Aorta (tissue), 5 donors: ENCODE data around the gene NES. TPM values are rescaled to one million over a fixed set of nuclear protein-coding genes. Genes with fewer than 3 reads are reported as not detected.

ENCODE experiments used
- ATAC-seq: fragments of 200-7000 bp; cut with Tn5 transposase; one replicate; pipeline ENCODE4 v1.9.1; 2022; ENCODE audit warnings: moderate library complexity; ENCODE audit not compliant: low FRiP score
- DNase-seq, 2 donors: peaks; one replicate each; pipeline ENCODE4 v3.0.0-alpha.2; 2020
- H3K27ac ChIP-seq, 2 donors: one replicate each; pipeline ENCODE4 v1.5.1; 2013; ENCODE audit warnings: low read length in 2 of 2, mild to moderate bottlenecking in 2 of 2, moderate library complexity in 2 of 2, control low read depth in 1 of 2, inconsistent platforms in 1 of 2, low read depth in 1 of 2
- H3K27me3 ChIP-seq, 2 donors: one replicate each; pipeline ENCODE4 v1.6.1; 2013; ENCODE audit warnings: control low read depth in 1 of 2, low read length in 1 of 2, mild to moderate bottlenecking in 1 of 2, moderate library complexity in 1 of 2; ENCODE audit not compliant: insufficient read depth in 2 of 2, control insufficient read depth in 1 of 2
- H3K36me3 ChIP-seq, 2 donors: one replicate each; pipeline ENCODE4 v1.6.1; 2013; ENCODE audit warnings: control low read depth in 1 of 2, low read length in 1 of 2, mild to moderate bottlenecking in 1 of 2; ENCODE audit not compliant: insufficient read depth in 2 of 2, control insufficient read depth in 1 of 2
- H3K4me1 ChIP-seq, 2 donors: one replicate each; pipeline ENCODE4 v1.6.1; 2013; ENCODE audit warnings: low read length in 2 of 2, control low read depth in 1 of 2, mild to moderate bottlenecking in 1 of 2, moderate library complexity in 1 of 2; ENCODE audit not compliant: insufficient read depth in 2 of 2, control insufficient read depth in 1 of 2
- H3K4me3 ChIP-seq, 2 donors: one replicate each; pipeline ENCODE4 v1.5.1; 2013; ENCODE audit warnings: low read length in 2 of 2, control low read depth in 1 of 2, mild to moderate bottlenecking in 1 of 2
- H3K9me3 ChIP-seq: one replicate; pipeline ENCODE4 v1.6.1; 2013; ENCODE audit warnings: mild to moderate bottlenecking, low read length; ENCODE audit not compliant: control insufficient read depth
- WGBS, 2 donors: extraction: QIAGEN DNeasy Blood & Tissue Kit; methylation state at CpG; one replicate each; pipeline ENCODE4 v1.1.7; 2013; 5-methylcytosine and 5-hydroxymethylcytosine counted together
- intact Hi-C, 2 donors: fragments of 100-400 bp; cut with DNase I; formaldehyde crosslinking; loops; one replicate each; pipeline versions ENCODE4 v1.14.2 to v1.15.0; 2022
- polyA plus RNA-seq, 2 donors: library from polyadenylated mRNA; stranded (reverse); fragments of 200-250 nt; gene quantifications; one replicate each; pipeline ENCODE4 v1.2.3, GENCODE V29; 2013
- total RNA-seq, 2 donors: library from RNA; stranded (reverse); fragmentation: NEBNext Ultra II Directional; extraction: Animal tissue kit (Norgen Biotek cat#: 25700); gene quantifications; one replicate each; pipeline ENCODE4 v1.2.1, GENCODE V29; 2021
- donor health status: healthy with polysubstance abuse.
- donor health status: Bipolar disorder and iron deficiency.
- donor health status: DM: no; HTN: no; CAD: no.
- donor health status: DM: no; HTN: no; CAD: no.
- donor health status: DM: yes; HTN: yes; CAD: no.

The NES gene
- total and polyA plus RNA-seq, 4 donors = 5.5 to 57.2 (median 28.0) TPM

DNA sequence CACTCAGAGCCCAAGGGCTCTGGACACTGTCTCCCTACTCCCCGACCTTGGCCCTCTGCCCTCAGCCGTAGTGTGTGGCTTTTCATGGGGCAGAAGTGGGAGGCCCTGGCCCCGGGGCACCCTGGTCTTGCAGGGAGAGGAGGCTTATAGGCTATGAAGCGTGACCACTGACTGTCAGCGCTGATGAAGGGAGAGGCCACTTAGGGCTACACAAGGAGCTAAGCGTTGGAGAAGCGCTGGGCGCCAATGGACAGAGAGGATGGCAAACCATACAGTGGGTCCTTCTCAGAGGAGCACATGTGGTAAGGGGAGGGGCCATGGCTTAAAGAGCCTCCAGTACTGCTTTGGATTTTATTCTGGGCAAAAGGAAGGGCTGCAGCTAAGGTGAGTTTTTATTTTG is 20.3 kb upstream of the NES start:
- H3K4me1 ChIP-seq = no peaks in the 10 kb centered on the region
- H3K9me3 ChIP-seq = no peaks in the 10 kb centered on the region
- no peak overlapping the region for H3K4me3 ChIP-seq
- ATAC-seq = no peak
- WGBS, 2 donors = 71 to 77% methylated on average over 8 of the region's 8 CpGs
- no peaks in the 10 kb centered on the region for H3K27me3 ChIP-seq
- no peak for DNase-seq
- no peak overlapping the region for H3K27ac ChIP-seq
- H3K36me3 ChIP-seq = no peaks in the 10 kb centered on the region
- intact Hi-C loops = loop anchor here in 1 of 2 donors (10.0 kb wide), 1 partner anchor 187 kb away; no protein-coding TSS in a partner anchor

DNA sequence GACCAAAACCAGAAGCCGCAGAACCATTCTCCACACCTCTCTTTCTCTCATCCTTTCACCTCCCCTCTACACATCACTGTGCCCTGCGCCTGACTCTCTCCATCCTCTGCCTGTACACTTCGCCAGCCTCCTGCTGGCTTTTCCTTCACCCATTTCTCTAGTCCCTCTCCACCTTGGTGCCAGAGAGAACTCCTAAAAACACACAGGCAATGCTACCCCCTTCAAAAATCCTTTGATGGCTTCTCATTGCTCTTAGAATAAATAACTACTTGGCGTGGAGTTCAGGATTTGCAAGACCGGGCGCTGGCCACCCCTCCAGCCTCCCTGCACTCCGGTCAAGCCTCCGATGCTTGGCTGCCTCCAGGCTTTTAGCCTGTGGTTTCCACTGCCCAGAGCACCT is 19.5 kb upstream of the NES start:
- ATAC-seq = no peak
- no peaks in the 10 kb centered on the region for H3K36me3 ChIP-seq
- H3K4me3 ChIP-seq = no peak overlapping the region
- no peaks in the 10 kb centered on the region for H3K9me3 ChIP-seq
- no peaks in the 10 kb centered on the region for H3K4me1 ChIP-seq
- no peak overlapping the region for H3K27ac ChIP-seq
- no peaks in the 10 kb centered on the region for H3K27me3 ChIP-seq
- intact Hi-C loops = loop anchor here in 1 of 2 donors (10.0 kb wide), 1 partner anchor 188 kb away; no protein-coding TSS in a partner anchor
- 86 to 88% methylated on average over 8 of the region's 8 CpGs for WGBS, 2 donors
- no peak for DNase-seq

DNA sequence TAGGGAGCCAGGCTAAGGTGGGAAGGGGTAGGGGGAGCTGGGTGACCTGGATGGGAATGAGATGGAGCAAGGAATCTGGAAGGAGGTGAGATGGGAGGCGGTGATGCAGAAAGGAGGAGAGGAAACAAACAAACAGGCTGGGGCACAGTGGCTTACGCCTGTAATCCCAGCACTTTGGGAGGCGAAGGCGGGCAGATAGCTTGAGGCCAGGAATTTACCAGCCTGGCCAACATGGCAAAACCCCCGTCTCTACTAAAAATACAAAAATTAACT is 17.4 kb upstream of the NES start:
- no peak overlapping the region for H3K27ac ChIP-seq
- intact Hi-C loops = loop anchor here in 1 of 2 donors (10.0 kb wide), 1 partner anchor 190 kb away; no protein-coding TSS in a partner anchor
- no peak for ATAC-seq
- no peaks in the 10 kb centered on the region for H3K4me1 ChIP-seq
- 84 to 91% methylated on average over 5 of the region's 5 CpGs for WGBS, 2 donors
- no peak for DNase-seq
- no peaks in the 10 kb centered on the region for H3K36me3 ChIP-seq
- H3K9me3 ChIP-seq = no peaks in the 10 kb centered on the region
- H3K4me3 ChIP-seq = no peak overlapping the region
- H3K27me3 ChIP-seq = no peaks in the 10 kb centered on the region

DNA sequence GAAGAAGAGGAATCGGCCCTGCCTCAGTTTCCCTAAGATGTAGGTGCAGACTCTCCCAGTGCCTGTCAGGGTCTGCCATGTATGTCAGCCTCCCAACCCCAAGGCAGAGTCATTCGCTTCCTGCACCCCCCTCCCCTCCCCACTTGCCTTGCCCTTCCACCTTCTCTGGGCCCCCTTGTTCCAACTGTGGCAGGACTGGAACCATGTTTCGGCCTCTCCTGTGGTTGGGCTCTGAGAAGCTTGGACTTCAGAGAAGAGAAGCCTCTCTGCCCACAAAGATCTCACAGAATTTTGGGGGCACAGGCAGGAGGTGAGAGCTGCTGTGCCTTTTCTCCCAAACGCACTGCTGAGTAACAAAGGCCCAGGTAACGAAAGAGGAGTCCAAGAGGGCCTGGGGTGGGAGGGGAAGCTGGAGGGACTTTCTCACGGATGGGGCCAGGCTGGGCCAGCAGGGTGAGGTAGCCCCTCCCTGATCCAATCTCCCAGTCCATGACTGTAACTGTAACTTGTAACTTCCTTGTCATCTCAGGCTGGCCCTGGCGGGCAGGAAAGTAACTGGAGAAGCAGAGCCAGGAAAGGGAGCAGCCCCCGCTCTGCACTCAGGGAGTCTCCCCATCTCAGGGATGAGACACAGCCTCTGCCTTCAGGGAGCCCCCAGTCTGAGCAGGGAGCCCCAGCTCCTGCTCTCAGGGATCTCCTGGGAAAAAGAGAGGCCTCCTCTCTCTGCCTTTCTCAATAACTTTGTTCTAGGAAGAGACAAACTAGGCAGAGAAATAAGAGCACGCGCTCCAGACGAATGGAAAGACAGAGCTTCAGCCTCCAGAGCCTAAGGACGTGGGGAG is 16.9 kb upstream of the NES start:
- intact Hi-C loops = loop anchor here in 1 of 2 donors (10.0 kb wide), 1 partner anchor 191 kb away; no protein-coding TSS in a partner anchor
- Histone ChIP-seq H3K27ac (no peak overlapping the region), H3K4me1 (no peaks in the 10 kb centered on the region), H3K4me3 (no peak overlapping the region), H3K27me3 (no peaks in the 10 kb centered on the region), H3K9me3 (no peaks in the 10 kb centered on the region), H3K36me3 (no peaks in the 10 kb centered on the region)
- WGBS, 2 donors = 81 to 82% methylated on average over 12 of the region's 12 CpGs
- no peak for ATAC-seq
- no peak for DNase-seq

DNA sequence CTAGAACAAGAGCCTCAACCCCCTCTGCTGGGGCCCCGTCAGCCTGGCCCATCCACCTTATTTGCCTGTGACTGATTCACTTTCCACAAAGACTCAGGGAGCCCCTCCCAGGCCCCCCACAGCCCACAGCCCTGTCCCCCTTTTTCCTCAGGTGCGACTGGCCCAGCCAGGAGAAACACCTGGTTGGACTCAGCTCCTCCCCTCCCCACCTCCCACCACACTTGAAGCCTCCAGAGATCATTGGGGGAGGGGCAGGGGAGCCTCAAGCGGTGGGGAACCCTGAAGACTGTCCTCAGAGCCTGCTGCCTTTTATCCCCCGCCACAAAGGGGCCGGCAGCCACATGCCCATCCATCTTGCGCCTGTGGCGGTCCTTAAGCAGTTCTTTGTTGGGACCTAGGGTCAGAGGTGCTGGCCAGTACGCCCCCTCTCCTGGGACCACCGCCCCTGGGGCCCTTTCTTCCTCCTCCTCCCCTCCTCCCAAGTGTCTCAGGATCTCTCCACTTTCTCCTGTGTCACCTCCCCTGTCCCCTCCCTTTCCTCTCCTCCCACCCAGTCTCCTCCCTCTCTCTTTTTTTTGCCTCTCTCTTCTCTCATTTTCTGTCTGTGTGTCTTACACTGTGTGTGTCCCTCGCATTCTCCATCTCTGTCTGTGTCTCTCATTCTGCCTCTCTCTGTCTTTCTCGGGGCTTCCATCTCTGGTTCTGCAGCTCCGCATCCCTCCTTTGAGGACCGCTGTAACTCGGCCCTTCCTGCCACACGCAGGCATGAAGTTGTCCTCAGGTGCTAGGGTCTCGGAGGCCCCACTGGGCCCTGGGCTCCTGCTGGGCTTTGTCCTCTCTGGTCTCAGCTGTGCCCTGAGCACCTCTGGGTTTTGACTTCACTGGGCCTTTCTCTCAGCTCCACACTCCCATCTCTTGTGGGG is 16.0 kb upstream of the NES start:
- Histone ChIP-seq H3K4me1 (no peaks in the 10 kb centered on the region), H3K27me3 (no peaks in the 10 kb centered on the region), H3K27ac (no peak overlapping the region), H3K36me3 (no peaks in the 10 kb centered on the region), H3K4me3 (no peak overlapping the region), H3K9me3 (no peaks in the 10 kb centered on the region)
- WGBS, 2 donors = 65 to 67% methylated on average over 16 of the region's 16 CpGs
- ATAC-seq (no peak), DNase-seq (no peak)
- intact Hi-C loops = loop anchor here in 1 of 2 donors (10.0 kb wide), 1 partner anchor 192 kb away; no protein-coding TSS in a partner anchor

DNA sequence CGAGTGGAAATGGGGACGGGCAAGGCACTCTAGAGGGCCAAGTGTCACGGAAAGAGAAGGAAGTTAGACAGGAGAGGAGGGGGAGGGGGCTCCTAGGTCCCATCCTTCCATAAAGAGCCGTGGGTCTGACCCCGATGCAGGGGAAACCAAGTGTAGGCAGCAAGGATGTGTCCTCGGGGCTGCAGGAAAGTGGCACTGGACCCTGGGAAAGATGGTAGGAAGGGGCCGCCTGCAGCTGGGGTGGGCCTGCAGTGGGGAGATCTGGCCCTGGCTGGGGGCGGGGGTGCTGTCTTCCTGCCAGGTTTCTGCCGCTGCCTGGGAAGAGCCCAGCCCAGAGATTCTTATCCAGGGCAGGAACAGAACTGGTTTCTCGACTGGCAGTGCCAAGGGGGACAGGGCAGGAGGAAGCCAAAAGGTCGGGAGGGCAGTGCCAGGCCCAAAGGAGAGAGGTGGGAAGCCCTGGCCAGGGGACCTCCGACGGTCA is 15.3 kb upstream of the NES start:
- no peaks in the 10 kb centered on the region for H3K9me3 ChIP-seq
- 34% methylated on average over 13 of the region's 13 CpGs for WGBS, 2 donors
- no peaks in the 10 kb centered on the region for H3K36me3 ChIP-seq
- no peak overlapping the region for H3K4me3 ChIP-seq
- no peak overlapping the region for H3K27ac ChIP-seq
- no peaks in the 10 kb centered on the region for H3K27me3 ChIP-seq
- no peaks in the 10 kb centered on the region for H3K4me1 ChIP-seq
- no peak for DNase-seq
- intact Hi-C loops = loop anchor here in 1 of 2 donors (10.0 kb wide), 1 partner anchor 192 kb away; no protein-coding TSS in a partner anchor
- ATAC-seq = no peak

DNA sequence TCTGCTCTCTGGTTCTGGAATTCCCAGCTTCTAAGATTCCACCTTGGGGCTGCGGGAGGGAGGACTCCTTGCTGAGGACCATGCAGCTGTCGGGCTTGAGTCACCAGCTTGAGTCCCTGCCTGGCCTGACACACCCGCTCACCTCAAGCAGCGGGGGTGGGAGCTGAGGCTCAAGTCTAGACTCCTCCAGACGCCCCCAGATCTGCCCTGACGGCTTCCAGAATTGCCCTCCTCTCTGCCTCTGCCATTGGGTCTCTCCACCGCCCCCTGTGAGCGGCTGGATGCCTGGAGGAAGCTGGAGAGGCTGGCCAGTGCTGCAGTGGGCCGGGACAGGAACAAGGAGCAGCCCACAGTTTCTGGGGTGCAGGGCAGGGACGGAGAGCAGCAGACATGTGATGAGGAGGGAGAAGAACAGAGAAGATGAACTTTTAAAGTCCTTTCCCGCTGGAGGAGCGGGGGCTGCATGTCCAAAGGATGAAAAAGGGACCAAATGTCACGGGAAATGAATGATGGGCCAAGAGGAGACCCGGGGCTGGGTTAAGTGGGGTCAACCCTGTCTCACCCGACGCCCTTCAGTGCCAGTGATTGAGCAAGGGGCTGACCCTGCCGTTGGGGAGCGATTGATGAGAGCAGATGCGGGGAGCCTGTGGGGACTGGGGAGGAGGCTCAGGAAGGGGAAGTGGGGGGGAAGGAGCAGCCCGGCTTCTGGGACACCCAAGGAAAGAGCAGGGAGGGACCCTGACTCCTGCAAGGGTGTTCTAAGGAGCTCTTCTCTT is 14.6 kb upstream of the NES start:
- intact Hi-C loops = loop anchor here in 1 of 2 donors (10.0 kb wide), 1 partner anchor 193 kb away; no protein-coding TSS in a partner anchor
- 65 to 71% methylated on average over 20 of the region's 20 CpGs for WGBS, 2 donors
- Histone ChIP-seq H3K4me3 (no peak overlapping the region), H3K27ac (no peak overlapping the region), H3K27me3 (no peaks in the 10 kb centered on the region), H3K36me3 (no peaks in the 10 kb centered on the region), H3K9me3 (no peaks in the 10 kb centered on the region), H3K4me1 (no peaks in the 10 kb centered on the region)
- DNase-seq (no peak), ATAC-seq (no peak)

DNA sequence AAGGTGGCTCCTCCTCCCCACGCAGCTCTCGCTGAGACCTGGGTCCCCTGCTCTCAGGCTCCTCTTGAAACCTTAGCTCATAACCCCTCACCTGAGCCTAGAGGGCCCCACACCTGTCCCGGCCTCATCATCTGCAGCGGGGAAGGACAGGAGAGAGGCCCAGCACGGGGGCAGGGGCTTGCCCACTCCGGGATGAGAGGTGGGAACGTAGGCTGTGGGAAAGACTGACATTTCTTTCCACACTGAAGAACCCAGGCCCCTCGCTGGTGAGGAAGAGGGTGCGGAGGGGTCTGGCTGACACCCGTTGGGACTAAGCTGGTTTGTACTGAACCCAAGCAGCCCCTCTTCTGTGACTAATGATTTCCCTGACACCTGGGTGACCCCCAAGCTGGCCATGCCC is 14.0 kb upstream of the NES start:
- Histone ChIP-seq H3K36me3 (no peaks in the 10 kb centered on the region), H3K9me3 (no peaks in the 10 kb centered on the region), H3K27ac (no peak overlapping the region), H3K27me3 (no peaks in the 10 kb centered on the region), H3K4me1 (no peaks in the 10 kb centered on the region), H3K4me3 (no peak overlapping the region)
- ATAC-seq (no peak), DNase-seq (no peak)
- intact Hi-C loops = loop anchor here in 1 of 2 donors (10.0 kb wide), 1 partner anchor 194 kb away; no protein-coding TSS in a partner anchor
- 77 to 80% methylated on average over 10 of the region's 10 CpGs for WGBS, 2 donors
